DMS 273 (cell line): ENCODE results near the gene GNE.
A peak's percentile ranks its signal among the peaks of the same experiment; 100 is the strongest.

Experiments used
- DNase-seq: peaks from one replicate; lab custom pipeline; 2025; ENCODE audit not compliant: unreplicated experiment; lab: John Stamatoyannopoulos, UW

Gene GNE

GRCh38 chr9:36170531-36170930, 87.7 kb downstream of the GNE start:
- no peak for DNase-seq

GRCh38 chr9:36169708-36170107, 88.5 kb downstream of the GNE start:
- DNase-seq, result peak; percentile 27

GRCh38 chr9:36169166-36169565, 89.1 kb downstream of the GNE start, which contains the start of gene CCIN:
Gene CCIN, plus strand, starts transcription at chr9:36169388. Its CDS starts 115 bp downstream, at chr9:36169503.
- DNase-seq, result no peak

- peak; percentile 92 for DNase-seq
Measured at GRCh38 chr9:36166168-36166927, 91.9 kb downstream of the GNE start.

- peak; percentile 52 for DNase-seq
Measured at GRCh38 chr9:36165826-36166167, 92.5 kb downstream of the GNE start.

GRCh38 chr9:36164989-36165388, 93.3 kb downstream of the GNE start:
- DNase-seq, result peak; percentile 50
